SKM-1 treated with dmso at 0.1 percent for 144 hours (cell line): ENCODE results near the gene ARHGAP22.
"Not testable (repeated sequence)": the region's sequence is repeated elsewhere in the genome, so short reads cannot be mapped to it uniquely, and the experiment has no call there.

Experiments
- DNase-seq: peaks from one replicate; lab custom pipeline; 2025; ENCODE audit not compliant: unreplicated experiment; lab: John Stamatoyannopoulos, UW

The ARHGAP22 gene

GRCh38 chr10:48442090-48442808, 162.6 kb downstream of the ARHGAP22 start:
- no peak for DNase-seq

- DNase-seq: no peak
Observed at GRCh38 chr10:48440771-48441170, 164.1 kb downstream of the ARHGAP22 start.

GRCh38 chr10:48439581-48440041, 165.3 kb downstream of the ARHGAP22 start:
- no peak for DNase-seq

GRCh38 chr10:48439031-48439430, 165.8 kb downstream of the ARHGAP22 start:
- no peak for DNase-seq

GRCh38 chr10:48437546-48437945, 167.3 kb downstream of the ARHGAP22 start:
- DNase-seq: no peak

GRCh38 chr10:48431871-48432270, 173.0 kb downstream of the ARHGAP22 start:
- no peak for DNase-seq

- no peak for DNase-seq
Observed at GRCh38 chr10:48430402-48430993, 174.4 kb downstream of the ARHGAP22 start.

- DNase-seq: no peak
Observed at GRCh38 chr10:48429309-48429708, 175.6 kb downstream of the ARHGAP22 start.

GRCh38 chr10:48428896-48429295, 176.0 kb downstream of the ARHGAP22 start:
- DNase-seq: no peak

GRCh38 chr10:48423884-48424283, 181.0 kb downstream of the ARHGAP22 start:
- no peak for DNase-seq

- DNase-seq: not testable (repeated sequence)
Observed at GRCh38 chr10:48421862-48422261, 183.0 kb downstream of the ARHGAP22 start.

GRCh38 chr10:48419714-48420113, 185.2 kb downstream of the ARHGAP22 start:
- no peak for DNase-seq

- no peak for DNase-seq
Observed at GRCh38 chr10:48418189-48418788, 186.6 kb downstream of the ARHGAP22 start.

GRCh38 chr10:48417374-48417773, 187.5 kb downstream of the ARHGAP22 start:
- DNase-seq: no peak

- DNase-seq: no peak
Observed at GRCh38 chr10:48416584-48417232, 188.2 kb downstream of the ARHGAP22 start.

GRCh38 chr10:48414778-48415177, 190.1 kb downstream of the ARHGAP22 start:
- no peak for DNase-seq

GRCh38 chr10:48414160-48414559, 190.7 kb downstream of the ARHGAP22 start:
- no peak for DNase-seq

- no peak for DNase-seq
Observed at GRCh38 chr10:48412933-48413332, 191.9 kb downstream of the ARHGAP22 start.

GRCh38 chr10:48412081-48412480, 192.8 kb downstream of the ARHGAP22 start:
- no peak for DNase-seq

GRCh38 chr10:48411510-48411909, 193.4 kb downstream of the ARHGAP22 start:
- no peak for DNase-seq

GRCh38 chr10:48410503-48410902, 194.4 kb downstream of the ARHGAP22 start:
- DNase-seq: no peak

- DNase-seq: no peak
Observed at GRCh38 chr10:48406658-48407057, 198.2 kb downstream of the ARHGAP22 start.
